Dendritic cell treated with granulocyte-macrophage colony-stimulating factor and Interleukin-4, amounts not matched to agents 40 ng/mL and 50 ng/mL, for 4 days (primary cell): Measurements from ENCODE around the gene OSGIN1.
"Not testable (repeated sequence)": the region's sequence is repeated elsewhere in the genome, so short reads cannot be mapped to it uniquely, and the experiment has no call there.

Experiments
- H3K27ac Mint-ChIP-seq: one replicate; pipeline ENCODE4 v1.8.0; 2022; ENCODE audit warnings: mild to moderate bottlenecking, mixed read lengths
- H3K27me3 Mint-ChIP-seq: one replicate; pipeline ENCODE4 v1.8.0; 2022; ENCODE audit warnings: mild to moderate bottlenecking, mixed read lengths
- H3K36me3 Mint-ChIP-seq: one replicate; pipeline ENCODE4 v1.8.0; 2022; ENCODE audit warnings: low read depth, mixed read lengths
- H3K4me1 Mint-ChIP-seq: one replicate; pipeline ENCODE4 v1.8.0; 2022; ENCODE audit warnings: low read depth, mixed read lengths
- H3K4me3 Mint-ChIP-seq: one replicate; pipeline ENCODE4 v1.8.0; 2022; ENCODE audit warnings: mild to moderate bottlenecking, moderate library complexity, mixed read lengths
- H3K9me3 Mint-ChIP-seq: one replicate; pipeline ENCODE4 v1.8.0; 2022; ENCODE audit warnings: mixed read lengths
- intact Hi-C: fragments of 100-400 bp; cut with micrococcal nuclease; formaldehyde crosslinking; loops from one replicate; pipeline ENCODE4 v1.15.0; 2022

The OSGIN1 gene

DNA sequence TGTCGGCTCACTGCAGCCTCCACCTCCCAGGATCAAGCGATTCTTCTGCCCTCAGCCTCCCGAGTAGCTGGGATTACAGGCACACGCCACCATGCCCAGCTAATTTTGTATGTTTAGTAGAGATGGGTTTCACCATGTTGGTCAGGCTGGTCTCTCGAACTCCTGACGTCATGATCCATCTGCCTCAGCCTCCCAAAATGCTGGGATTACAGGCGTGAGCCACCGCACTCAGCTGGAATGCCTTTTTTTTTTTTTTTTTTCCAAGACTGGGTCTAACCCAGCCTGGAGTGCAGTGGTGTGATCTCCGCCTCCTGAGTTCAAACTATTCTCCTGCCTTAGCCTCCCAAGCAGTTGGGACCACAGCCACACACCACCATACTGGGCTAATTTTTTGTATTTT is 11.5 kb upstream of the OSGIN1 start:
- H3K4me1 Mint-ChIP-seq, H3K27me3 Mint-ChIP-seq, H3K36me3 Mint-ChIP-seq, H3K27ac Mint-ChIP-seq, H3K4me3 Mint-ChIP-seq, intact Hi-C loops, H3K9me3 Mint-ChIP-seq: not testable (repeated sequence)

DNA sequence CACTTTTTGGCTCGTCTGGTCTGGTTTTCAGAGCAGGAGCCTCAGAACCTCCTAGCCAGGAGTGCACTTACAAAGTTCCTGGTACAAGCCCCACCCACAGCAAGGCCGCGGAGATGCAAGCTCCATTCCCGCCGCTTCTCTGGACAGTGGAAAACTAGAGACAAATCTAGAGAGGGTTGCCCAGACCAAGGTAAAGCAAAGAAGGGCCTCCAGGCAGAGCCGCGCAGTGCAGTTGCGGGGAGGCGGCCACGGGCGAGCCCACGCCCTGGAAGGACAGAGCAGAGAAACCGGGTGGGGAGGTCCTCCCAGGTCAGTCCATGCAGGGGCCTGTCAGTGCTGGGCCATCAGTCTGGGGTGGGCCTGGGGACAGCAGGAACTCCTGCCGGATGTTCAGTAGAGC is 11.0 kb upstream of the OSGIN1 start:
- no peaks in the 10 kb centered on the region for H3K9me3 Mint-ChIP-seq
- no peaks in the 10 kb centered on the region for H3K36me3 Mint-ChIP-seq
- H3K4me1 Mint-ChIP-seq = peaks cover 8% of the 10 kb centered on the region
- H3K4me3 Mint-ChIP-seq = no peak overlapping the region
- intact Hi-C loops = no loop called here
- no peaks in the 10 kb centered on the region for H3K27me3 Mint-ChIP-seq
- no peak overlapping the region for H3K27ac Mint-ChIP-seq

DNA sequence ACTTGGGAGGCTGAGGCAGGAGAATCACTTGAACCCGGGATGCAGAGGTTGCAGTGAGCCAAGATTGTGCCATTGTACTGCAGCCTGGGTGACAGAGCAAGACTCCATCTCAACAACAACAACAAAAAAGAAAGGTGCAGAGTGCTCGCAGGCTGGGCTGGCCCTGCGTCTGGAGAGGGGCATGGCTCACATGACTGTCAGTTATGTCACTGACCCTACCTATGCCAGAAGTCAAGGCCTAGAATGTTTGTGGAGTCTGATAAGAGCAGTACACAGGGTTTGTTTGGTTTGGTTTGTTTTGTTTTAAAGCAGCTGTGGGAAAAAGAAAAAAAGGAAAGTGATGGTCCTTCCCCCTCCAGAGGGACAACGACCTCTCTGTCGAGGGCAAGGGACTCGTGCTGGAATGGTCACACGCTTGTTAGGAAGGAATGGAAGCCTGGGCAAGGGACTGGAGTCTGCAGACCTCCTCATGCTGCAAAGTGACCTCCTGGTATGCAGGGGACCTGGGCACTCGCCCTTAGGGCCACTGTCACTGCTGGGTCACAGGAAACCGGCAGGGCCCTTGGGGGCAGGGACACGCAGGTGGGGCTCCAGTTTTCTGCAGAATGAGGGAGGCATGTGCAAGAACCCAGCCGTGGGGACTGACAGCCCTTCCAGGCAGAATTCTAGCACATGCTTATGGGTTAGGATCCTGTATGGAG is 10.1 kb upstream of the OSGIN1 start:
- Mint-ChIP-seq H3K36me3 (no peaks in the 10 kb centered on the region), H3K27me3 (no peaks in the 10 kb centered on the region), H3K9me3 (no peaks in the 10 kb centered on the region), H3K27ac (no peak overlapping the region), H3K4me3 (no peak overlapping the region), H3K4me1 (peaks cover 8% of the 10 kb centered on the region)
- intact Hi-C loops = no loop called here

DNA sequence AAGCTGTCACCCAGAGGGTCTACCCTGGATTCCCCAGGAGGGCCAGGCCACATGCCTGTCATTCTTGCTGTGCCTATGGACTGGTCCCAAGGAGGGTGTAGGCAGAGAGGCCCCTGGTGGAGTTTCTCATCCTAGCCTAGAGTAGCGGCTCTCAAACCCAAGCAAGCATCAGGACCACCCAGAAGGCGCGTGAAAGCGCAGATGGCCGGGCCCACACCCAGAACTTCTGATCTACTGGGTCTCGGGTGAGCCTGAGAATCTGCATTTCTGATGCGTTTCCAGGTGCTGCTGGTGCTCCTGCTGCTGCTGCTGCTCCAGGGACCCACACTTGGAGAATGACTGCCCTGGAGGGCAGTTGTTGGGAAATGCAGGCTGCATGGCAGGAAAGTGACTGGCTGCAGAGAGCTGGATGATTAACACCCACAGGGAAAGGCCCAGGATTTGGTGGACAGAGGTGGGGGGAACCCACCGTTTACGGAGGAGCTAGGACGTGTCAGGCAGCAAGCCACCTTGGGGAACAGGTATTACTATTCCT is 9.5 kb upstream of the OSGIN1 start:
- intact Hi-C loops = no loop called here
- Mint-ChIP-seq H3K4me3 (no peak overlapping the region), H3K9me3 (no peaks in the 10 kb centered on the region), H3K36me3 (no peaks in the 10 kb centered on the region), H3K27me3 (no peaks in the 10 kb centered on the region), H3K27ac (no peak overlapping the region), H3K4me1 (peaks cover 8% of the 10 kb centered on the region)

DNA sequence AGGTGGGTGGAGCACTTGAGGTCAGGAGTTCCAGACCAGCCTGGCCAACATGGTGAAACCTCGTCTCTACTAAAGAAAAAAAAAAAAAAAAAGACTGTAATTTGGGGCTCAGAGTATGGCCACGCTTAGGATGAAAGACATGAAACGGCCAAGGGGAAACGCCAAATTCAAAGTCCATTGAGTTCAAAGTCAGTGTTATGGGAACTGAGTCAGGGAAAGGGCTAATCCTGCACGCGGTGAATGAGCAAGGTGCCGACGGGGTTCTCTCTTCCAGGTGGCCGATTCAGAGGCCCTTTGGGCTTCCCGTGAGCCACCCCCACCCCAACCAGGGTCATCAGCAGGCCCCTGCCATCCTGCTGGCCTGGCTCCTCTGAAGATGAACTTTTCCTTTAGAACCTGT is 7.5 kb upstream of the OSGIN1 start:
- H3K4me1 Mint-ChIP-seq = no peaks in the 10 kb centered on the region
- H3K36me3 Mint-ChIP-seq = no peaks in the 10 kb centered on the region
- no peaks in the 10 kb centered on the region for H3K9me3 Mint-ChIP-seq
- H3K27ac Mint-ChIP-seq = no peak overlapping the region
- H3K27me3 Mint-ChIP-seq = no peaks in the 10 kb centered on the region
- intact Hi-C loops = no loop called here
- no peak overlapping the region for H3K4me3 Mint-ChIP-seq

DNA sequence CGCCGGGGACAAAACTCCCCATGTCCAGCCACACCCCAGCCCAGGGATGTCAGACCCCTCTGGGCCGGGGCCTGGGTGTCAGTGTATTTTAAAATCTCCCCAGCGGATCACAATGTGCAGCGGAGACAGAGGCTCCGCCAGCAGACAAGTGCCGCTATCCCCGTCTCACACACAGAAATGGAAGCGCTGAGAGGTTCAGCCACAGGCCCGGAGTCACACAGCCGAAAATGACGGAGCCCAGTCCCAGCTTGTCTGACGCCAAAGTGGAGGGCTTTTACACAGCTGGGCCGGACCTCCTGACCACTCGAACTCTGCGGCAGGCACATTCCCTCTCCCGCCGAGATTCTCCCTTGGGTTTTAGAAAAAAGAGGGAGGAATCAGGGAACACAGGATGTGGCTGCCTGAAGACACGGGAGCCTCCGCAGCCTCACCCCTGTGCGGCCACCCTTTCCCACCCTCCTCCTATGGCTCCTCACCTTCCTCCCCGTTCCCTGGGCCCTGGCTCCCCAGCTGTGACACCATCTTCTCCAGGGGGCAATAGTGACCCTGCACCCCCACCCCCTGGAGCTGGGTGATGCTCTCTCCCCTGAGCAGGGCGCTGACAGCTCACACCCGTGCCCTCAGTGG is 6.8 kb upstream of the OSGIN1 start:
- H3K27me3 Mint-ChIP-seq = no peaks in the 10 kb centered on the region
- no peak overlapping the region for H3K4me3 Mint-ChIP-seq
- H3K36me3 Mint-ChIP-seq = no peaks in the 10 kb centered on the region
- no peaks in the 10 kb centered on the region for H3K9me3 Mint-ChIP-seq
- peaks cover 3% of the 10 kb centered on the region for H3K4me1 Mint-ChIP-seq
- H3K27ac Mint-ChIP-seq = no peak overlapping the region
- intact Hi-C loops = no loop called here

DNA sequence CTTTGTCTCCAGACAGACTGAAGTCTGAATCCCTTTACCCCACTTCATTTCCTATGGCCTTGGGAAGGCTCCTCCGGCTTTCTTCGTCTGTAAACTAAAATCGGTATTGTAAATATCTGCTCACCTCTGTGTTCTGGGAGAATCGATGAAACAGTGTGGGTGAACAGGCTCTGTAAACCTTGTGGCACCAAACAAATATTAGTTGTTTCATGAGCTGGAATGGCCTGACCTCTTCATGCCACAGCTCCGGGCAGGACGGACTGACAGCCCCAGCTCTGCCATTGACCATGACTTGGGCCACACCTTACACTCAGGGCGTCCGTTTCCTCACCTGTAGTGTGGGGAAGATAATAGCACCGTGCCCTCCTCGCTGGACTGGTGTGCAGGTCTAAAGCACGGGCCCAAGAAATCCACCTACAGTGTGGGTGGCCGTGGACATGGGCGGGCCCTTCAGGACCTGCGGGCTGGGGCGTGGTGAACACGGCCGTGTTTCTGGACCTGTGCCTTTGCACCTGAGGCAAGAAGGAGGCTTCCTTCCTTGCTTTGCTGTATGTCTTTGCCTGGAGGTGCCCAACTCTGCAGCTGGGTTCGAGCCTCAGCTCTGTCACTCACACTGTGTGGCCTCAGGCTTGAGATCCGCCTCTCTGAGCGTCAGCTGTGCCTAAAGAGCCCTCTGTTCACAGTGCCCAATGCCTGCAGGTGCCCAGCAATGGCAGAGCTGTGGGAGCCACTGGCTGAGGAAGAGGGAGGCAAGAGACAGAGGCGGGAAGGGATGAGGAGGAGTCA is 6.1 kb upstream of the OSGIN1 start:
- Mint-ChIP-seq H3K27me3 (no peaks in the 10 kb centered on the region), H3K36me3 (no peaks in the 10 kb centered on the region), H3K27ac (no peak overlapping the region), H3K9me3 (no peaks in the 10 kb centered on the region), H3K4me3 (no peak overlapping the region), H3K4me1 (peaks cover 5% of the 10 kb centered on the region)
- intact Hi-C loops = no loop called here

DNA sequence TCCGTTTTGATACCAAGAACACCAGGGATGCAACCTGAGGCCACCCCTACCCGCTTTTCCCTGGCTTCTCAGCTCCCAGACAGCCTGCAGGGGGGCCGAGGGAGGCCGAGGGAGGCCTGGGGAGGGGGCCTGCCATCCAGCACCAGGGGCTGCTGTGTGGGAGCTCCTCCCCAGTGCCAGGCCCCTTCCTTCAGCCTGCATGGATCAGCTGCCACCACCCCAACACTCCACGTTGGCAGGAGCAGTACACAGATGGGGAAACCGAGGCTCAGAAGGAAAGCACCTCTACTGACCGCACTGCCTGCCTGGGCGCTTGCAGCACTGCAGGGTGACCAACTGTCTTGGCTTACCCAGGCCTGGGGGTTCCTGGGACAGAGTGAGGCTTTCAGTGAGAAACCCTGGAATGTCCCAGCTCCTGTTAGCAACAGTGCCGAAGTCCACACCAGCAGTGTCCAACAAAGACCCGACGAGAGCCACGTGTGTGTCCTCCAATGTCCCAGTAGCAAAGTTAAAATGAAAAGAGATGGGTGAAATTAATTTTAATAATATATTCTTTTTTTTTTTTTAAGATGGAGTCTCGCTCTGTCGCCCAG is 5.3 kb upstream of the OSGIN1 start:
- H3K36me3 Mint-ChIP-seq = no peaks in the 10 kb centered on the region
- intact Hi-C loops = no loop called here
- no peaks in the 10 kb centered on the region for H3K27me3 Mint-ChIP-seq
- no peaks in the 10 kb centered on the region for H3K9me3 Mint-ChIP-seq
- no peak overlapping the region for H3K27ac Mint-ChIP-seq
- no peak overlapping the region for H3K4me3 Mint-ChIP-seq
- H3K4me1 Mint-ChIP-seq = peaks cover 9% of the 10 kb centered on the region

DNA sequence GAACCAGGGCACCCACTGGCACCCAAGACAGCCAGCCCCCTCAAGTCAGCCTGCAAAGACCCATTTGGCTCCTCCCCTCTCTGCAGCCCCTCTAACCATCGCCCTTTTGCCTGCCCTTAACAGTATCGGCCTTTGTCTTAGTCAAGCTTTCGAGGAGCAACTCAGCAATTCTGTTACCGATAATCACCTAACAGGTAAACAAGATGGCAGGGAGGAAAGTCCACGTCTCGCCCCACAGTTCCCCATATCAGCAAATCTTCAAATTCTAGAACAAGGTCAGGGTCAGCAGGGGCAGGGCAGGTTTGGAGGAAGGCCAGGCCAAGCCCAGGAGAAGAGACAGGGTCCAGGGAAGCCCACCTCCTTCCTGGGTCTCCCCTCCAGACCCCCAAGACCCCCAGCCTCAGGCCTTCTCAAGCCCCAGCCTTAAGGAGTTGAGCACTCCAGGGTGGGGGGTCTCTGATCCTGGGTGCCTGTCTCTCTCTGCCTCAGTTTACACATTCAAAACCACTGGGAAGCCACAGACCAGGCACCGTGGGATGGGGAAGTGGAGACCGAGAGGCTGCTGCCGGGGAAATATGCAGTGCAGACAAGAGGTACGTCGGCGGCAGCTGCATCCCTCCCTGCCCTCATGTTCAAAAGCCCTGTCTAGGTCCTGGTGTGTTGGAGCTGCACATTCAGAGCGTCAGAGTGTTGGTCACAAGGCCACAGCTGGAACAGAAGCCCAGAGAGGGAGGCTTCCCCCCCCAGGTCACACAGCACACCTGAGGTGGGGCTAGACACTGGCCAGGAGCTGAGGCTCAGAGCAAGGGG is 3.9 kb upstream of the OSGIN1 start:
- intact Hi-C loops = no loop called here
- Mint-ChIP-seq H3K4me1 (peaks cover 17% of the 10 kb centered on the region), H3K27me3 (no peaks in the 10 kb centered on the region), H3K9me3 (no peaks in the 10 kb centered on the region), H3K36me3 (no peaks in the 10 kb centered on the region), H3K27ac (no peak overlapping the region), H3K4me3 (no peak overlapping the region)

DNA sequence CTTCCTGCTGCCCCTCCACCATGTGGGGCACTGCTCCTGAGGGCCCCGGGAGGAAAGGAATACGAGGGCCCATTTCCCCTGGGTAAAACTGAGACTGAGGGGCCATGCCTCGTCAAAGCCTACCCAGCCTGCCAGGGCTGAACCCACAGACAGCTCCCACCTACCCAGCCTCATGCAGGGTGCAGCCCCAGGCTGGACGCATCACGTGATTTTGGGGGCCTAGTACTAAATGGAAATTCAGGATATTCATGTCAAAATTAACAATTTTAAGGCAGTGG is 3.4 kb upstream of the OSGIN1 start:
- Mint-ChIP-seq H3K9me3 (no peaks in the 10 kb centered on the region), H3K4me1 (peaks cover 22% of the 10 kb centered on the region), H3K27me3 (no peaks in the 10 kb centered on the region), H3K4me3 (no peak overlapping the region), H3K27ac (no peak overlapping the region), H3K36me3 (no peaks in the 10 kb centered on the region)
- intact Hi-C loops = no loop called here

DNA sequence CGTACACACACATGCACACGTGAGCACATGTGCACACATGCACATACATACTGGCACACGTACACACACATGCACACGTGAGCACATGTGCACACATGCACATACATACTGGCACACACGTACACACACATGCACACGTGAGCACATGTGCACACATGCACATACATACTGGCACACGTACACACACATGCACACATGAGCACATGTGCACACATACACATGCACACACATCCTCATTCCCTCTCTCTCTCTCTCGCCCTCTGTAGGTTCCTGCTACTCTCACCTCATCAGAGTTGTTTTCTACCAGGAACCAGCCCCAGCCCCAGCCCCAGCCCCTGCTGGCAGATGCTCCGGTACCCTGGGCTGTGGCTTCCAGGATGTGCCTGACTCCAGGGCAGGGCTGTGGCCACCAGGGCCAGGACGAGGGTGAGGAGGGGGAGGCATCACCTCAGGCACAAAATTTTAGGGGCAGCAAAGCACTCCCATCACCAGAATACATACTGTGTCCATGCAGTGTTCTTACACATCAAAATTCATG is 2.1 kb upstream of the OSGIN1 start:
- H3K27ac Mint-ChIP-seq, H3K36me3 Mint-ChIP-seq, intact Hi-C loops, H3K27me3 Mint-ChIP-seq, H3K9me3 Mint-ChIP-seq, H3K4me3 Mint-ChIP-seq: not testable (repeated sequence)
- peaks cover 27% of the 10 kb centered on the region for H3K4me1 Mint-ChIP-seq

DNA sequence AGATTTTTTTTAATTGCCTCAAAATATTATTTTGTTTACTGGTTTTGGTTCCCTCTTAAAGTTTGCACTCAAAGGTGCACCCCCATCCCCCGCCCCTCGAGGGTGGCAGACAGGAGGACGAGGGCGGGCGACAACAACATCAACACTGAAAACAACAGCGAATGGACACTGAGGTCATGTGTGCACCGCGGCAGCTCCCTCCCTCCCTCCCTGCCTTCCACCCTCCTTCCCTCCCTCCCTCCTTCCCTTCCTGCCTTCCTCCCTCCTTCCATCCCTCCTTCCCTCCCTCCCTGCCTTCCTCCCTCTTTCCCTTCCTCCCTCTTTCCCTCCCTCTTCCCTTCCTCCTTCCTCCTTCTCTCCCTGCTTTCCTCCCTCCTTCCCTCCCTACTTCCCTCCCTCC is 1.5 kb upstream of the OSGIN1 start:
- Mint-ChIP-seq H3K36me3 (no peaks in the 10 kb centered on the region), H3K27me3 (peaks cover 2% of the 10 kb centered on the region), H3K27ac (no peak overlapping the region), H3K4me3 (no peak overlapping the region), H3K4me1 (peaks cover 33% of the 10 kb centered on the region), H3K9me3 (no peaks in the 10 kb centered on the region)
- intact Hi-C loops = no loop called here

DNA sequence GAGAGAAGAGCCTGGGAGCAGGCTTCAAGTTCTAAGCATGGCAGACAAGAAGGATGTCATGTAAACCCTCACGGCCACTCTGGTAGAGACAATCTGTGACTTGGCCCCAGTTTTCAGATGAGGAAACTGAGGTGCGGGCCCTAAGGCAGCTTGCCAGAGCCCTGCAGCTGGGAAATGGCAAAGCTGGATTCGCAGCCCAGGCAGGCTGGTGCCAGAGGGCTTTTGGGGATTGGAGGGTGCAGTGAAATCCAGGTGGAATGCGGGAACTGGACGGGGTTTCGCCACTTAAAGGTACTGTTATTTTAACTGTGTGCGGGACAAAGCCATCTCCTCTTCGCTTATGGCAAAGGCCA is 477 bp upstream of the OSGIN1 start:
- Mint-ChIP-seq H3K27ac (peak overlapping the region; percentile 89), H3K4me3 (peak overlapping the region; percentile 45)

More for the DNA sequence above, 477 bp upstream of the OSGIN1 start:
- no peaks in the 10 kb centered on the region for H3K9me3 Mint-ChIP-seq
- peaks cover 41% of the 10 kb centered on the region for H3K4me1 Mint-ChIP-seq
- intact Hi-C loops = no loop called here
- H3K36me3 Mint-ChIP-seq = peaks cover 8% of the 10 kb centered on the region
- peaks cover 2% of the 10 kb centered on the region for H3K27me3 Mint-ChIP-seq
